SK-N-SH treated with all-trans-retinoic acid at 6 μM for 48 hours (cell line): ENCODE results near the gene MCF2.

ENCODE experiments used
- ATAC-seq: fragments of 200-7000 bp; cut with Tn5 transposase; 3 replicates; pipeline ENCODE4 v1.9.1; 2020; ENCODE audit warnings: mild to moderate bottlenecking, moderate library complexity
- ARNTL ChIP-seq: fragments of 450-650 bp; formaldehyde crosslinking; IDR thresholded peaks from 2 replicates; pipeline ENCODE4 v1.5.0; 2020; ENCODE audit warnings: low read depth, mild to moderate bottlenecking, moderate library complexity, borderline replicate concordance
- BACH2 ChIP-seq: fragments of 250-450 bp; sonication (Bioruptor Pico); IDR thresholded peaks from 2 replicates; pipeline ENCODE4 v1.9.0; 2021; ENCODE audit warnings: mild to moderate bottlenecking, borderline replicate concordance
- CSDC2 ChIP-seq: fragments of 250-450 bp; sonication (Bioruptor Pico); IDR thresholded peaks from 2 replicates; pipeline ENCODE4 v1.5.0; 2020; ENCODE audit warnings: mild to moderate bottlenecking, moderate library complexity
- ESRRG ChIP-seq: fragments of 250-450 bp; sonication (Bioruptor Pico); IDR thresholded peaks from 2 replicates; pipeline ENCODE4 v1.6.1; 2021; ENCODE audit warnings: mild to moderate bottlenecking
- GLIS3 ChIP-seq: fragments of 250-450 bp; sonication (Bioruptor Pico); IDR thresholded peaks from 2 replicates; pipeline ENCODE4 v1.5.0; 2020; ENCODE audit warnings: mild to moderate bottlenecking, moderate library complexity
- OSR1 ChIP-seq: fragments of 250-450 bp; sonication (Bioruptor Pico); IDR thresholded peaks from 2 replicates; pipeline ENCODE4 v1.8.0; 2022; ENCODE audit warnings: moderate library complexity, mild to moderate bottlenecking, inconsistent platforms
- PPARA ChIP-seq: fragments of 250-450 bp; sonication (Bioruptor Pico); IDR thresholded peaks from 2 replicates; pipeline ENCODE4 v1.5.0; 2020; ENCODE audit warnings: mild to moderate bottlenecking, borderline replicate concordance
- RARB ChIP-seq: fragments of 250-450 bp; sonication (Bioruptor Pico); IDR thresholded peaks from 2 replicates; pipeline ENCODE4 v1.8.0; 2021; ENCODE audit warnings: mild to moderate bottlenecking, moderate library complexity
- SNAI2 ChIP-seq: fragments of 250-450 bp; sonication (Bioruptor Pico); IDR thresholded peaks from 2 replicates; pipeline ENCODE4 v1.5.0; 2020; ENCODE audit warnings: mild to moderate bottlenecking, moderate library complexity
- TCF4 ChIP-seq: fragments of 250-450 bp; sonication (Bioruptor Pico); IDR thresholded peaks from 2 replicates; pipeline ENCODE4 v1.8.0; 2021; ENCODE audit warnings: mild to moderate bottlenecking, moderate library complexity, borderline replicate concordance
- TOX ChIP-seq: fragments of 250-450 bp; sonication (Bioruptor Pico); IDR thresholded peaks from 2 replicates; pipeline ENCODE4 v1.8.0; 2021; ENCODE audit warnings: mild to moderate bottlenecking, moderate library complexity, borderline replicate concordance
- ZFP3 ChIP-seq: fragments of 250-450 bp; sonication (Bioruptor Pico); IDR thresholded peaks from 2 replicates; pipeline ENCODE4 v1.5.0; 2020; ENCODE audit warnings: mild to moderate bottlenecking, moderate library complexity
- ZFP30 ChIP-seq: fragments of 450-650 bp; formaldehyde crosslinking; IDR thresholded peaks from 2 replicates; pipeline ENCODE4 v1.5.0; 2022; ENCODE audit warnings: mild to moderate bottlenecking, moderate library complexity
- ZNF565 ChIP-seq: fragments of 450-650 bp; formaldehyde crosslinking; conservative IDR thresholded peaks from 2 replicates; pipeline ENCODE4 v1.5.0; 2020; ENCODE audit warnings: low read depth, mild to moderate bottlenecking, moderate library complexity
- ZNF70 ChIP-seq: fragments of 450-650 bp; formaldehyde crosslinking; IDR thresholded peaks from 2 replicates; pipeline ENCODE4 v1.5.0; 2020; ENCODE audit warnings: mild to moderate bottlenecking, moderate library complexity
- TF ChIP-seq, protein P1 (sequence below): fragments of 250-450 bp; sonication (Bioruptor Pico); IDR thresholded peaks from 2 replicates; pipeline ENCODE4 v1.8.0; 2021; ENCODE audit warnings: low read depth, mild to moderate bottlenecking, moderate library complexity, borderline replicate concordance
- TF ChIP-seq, protein P2 (sequence below): fragments of 250-450 bp; sonication (Bioruptor Pico); IDR thresholded peaks from 2 replicates; pipeline ENCODE4 v1.5.1; 2021; ENCODE audit warnings: mild to moderate bottlenecking, moderate library complexity
- TF ChIP-seq, protein P3 (sequence below): fragments of 250-450 bp; sonication (Bioruptor Pico); IDR thresholded peaks from 2 replicates; pipeline ENCODE4 v1.8.0; 2020; ENCODE audit warnings: mild to moderate bottlenecking, moderate library complexity, borderline replicate concordance
- TF ChIP-seq, protein P4 (sequence below): fragments of 250-450 bp; sonication (Bioruptor Pico); IDR thresholded peaks from 2 replicates; pipeline ENCODE4 v1.5.1; 2020; ENCODE audit warnings: low read depth, mild to moderate bottlenecking, moderate library complexity

Gene MCF2

DNA sequence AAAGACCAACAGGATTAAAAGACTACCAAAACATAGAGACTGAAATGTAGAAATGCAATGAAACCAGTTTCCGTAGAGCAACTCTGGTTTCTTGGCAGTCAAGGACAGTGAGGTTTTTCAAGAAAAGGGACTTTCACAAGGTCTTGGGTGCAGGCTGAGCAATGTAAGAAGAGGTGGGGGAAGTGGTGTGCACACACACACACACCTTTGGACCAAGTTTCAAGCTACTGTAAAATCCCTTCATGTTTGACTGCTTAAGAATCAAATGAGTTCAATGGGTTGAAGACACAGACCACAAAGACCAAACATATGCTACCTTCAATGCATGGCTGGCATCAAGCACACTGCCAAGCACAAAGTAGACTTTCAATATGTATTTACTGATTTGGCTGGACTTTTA is 17.8 kb upstream of the MCF2 start:
- no peak for ATAC-seq

DNA sequence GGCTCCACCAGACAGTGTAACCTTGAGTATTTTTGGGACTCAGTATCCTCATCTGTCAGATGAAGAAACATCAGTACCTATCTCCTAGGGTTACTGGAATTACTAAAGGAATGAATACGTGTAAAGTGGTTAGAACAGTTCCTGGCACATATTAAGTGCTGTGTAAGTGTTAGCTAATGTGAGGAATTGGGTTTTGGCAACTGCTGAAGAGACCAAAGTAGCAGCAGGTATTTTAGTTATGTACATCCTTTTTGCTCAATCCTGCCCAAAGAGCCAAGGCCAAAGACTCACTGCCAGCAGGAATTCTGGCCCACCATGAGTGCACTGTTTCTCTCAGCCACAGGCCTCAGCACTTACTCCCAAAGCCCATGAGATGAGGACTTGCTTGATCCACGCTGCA is 16.7 kb upstream of the MCF2 start:
- no peak for ATAC-seq
- TF ChIP-seq GLIS3 (no peak), OSR1 (no peak), TCF4 (CRISPR knock-in tag) (no peak), BACH2 (CRISPR knock-in tag) (no peak), ZFP3 (no peak), ZFP30 (CRISPR knock-in tag) (no peak), ARNTL (CRISPR knock-in tag) (no peak), TOX (CRISPR knock-in tag) (no peak), SNAI2 (CRISPR knock-in tag) (no peak)
- TF ChIP-seq, protein P1, sequence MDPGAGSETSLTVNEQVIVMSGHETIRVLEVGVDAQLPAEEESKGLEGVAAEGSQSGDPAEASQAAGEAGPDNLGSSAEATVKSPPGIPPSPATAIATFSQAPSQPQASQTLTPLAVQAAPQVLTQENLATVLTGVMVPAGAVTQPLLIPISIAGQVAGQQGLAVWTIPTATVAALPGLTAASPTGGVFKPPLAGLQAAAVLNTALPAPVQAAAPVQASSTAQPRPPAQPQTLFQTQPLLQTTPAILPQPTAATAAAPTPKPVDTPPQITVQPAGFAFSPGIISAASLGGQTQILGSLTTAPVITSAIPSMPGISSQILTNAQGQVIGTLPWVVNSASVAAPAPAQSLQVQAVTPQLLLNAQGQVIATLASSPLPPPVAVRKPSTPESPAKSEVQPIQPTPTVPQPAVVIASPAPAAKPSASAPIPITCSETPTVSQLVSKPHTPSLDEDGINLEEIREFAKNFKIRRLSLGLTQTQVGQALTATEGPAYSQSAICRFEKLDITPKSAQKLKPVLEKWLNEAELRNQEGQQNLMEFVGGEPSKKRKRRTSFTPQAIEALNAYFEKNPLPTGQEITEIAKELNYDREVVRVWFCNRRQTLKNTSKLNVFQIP (CRISPR knock-in tag), result no peak
- TF ChIP-seq, protein P2, sequence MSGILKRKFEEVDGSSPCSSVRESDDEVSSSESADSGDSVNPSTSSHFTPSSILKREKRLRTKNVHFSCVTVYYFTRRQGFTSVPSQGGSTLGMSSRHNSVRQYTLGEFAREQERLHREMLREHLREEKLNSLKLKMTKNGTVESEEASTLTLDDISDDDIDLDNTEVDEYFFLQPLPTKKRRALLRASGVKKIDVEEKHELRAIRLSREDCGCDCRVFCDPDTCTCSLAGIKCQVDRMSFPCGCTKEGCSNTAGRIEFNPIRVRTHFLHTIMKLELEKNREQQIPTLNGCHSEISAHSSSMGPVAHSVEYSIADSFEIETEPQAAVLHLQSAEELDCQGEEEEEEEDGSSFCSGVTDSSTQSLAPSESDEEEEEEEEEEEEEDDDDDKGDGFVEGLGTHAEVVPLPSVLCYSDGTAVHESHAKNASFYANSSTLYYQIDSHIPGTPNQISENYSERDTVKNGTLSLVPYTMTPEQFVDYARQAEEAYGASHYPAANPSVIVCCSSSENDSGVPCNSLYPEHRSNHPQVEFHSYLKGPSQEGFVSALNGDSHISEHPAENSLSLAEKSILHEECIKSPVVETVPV (CRISPR knock-in tag), result no peak
- TF ChIP-seq, protein P3, sequence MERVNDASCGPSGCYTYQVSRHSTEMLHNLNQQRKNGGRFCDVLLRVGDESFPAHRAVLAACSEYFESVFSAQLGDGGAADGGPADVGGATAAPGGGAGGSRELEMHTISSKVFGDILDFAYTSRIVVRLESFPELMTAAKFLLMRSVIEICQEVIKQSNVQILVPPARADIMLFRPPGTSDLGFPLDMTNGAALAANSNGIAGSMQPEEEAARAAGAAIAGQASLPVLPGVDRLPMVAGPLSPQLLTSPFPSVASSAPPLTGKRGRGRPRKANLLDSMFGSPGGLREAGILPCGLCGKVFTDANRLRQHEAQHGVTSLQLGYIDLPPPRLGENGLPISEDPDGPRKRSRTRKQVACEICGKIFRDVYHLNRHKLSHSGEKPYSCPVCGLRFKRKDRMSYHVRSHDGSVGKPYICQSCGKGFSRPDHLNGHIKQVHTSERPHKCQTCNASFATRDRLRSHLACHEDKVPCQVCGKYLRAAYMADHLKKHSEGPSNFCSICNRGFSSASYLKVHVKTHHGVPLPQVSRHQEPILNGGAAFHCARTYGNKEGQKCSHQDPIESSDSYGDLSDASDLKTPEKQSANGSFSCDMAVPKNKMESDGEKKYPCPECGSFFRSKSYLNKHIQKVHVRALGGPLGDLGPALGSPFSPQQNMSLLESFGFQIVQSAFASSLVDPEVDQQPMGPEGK (CRISPR knock-in tag), result no peak

More for the DNA sequence above, 17.8 kb upstream of the MCF2 start:
- no peak for TF ChIP-seq ZFP3
- TF ChIP-seq, protein P1 (CRISPR knock-in tag), result no peak
- no peak for TF ChIP-seq ZNF70
- no peak for TF ChIP-seq OSR1
- no peak for TF ChIP-seq RARB
- TF ChIP-seq, protein P3 (CRISPR knock-in tag), result no peak
- no peak for TF ChIP-seq ESRRG (CRISPR knock-in tag)

DNA sequence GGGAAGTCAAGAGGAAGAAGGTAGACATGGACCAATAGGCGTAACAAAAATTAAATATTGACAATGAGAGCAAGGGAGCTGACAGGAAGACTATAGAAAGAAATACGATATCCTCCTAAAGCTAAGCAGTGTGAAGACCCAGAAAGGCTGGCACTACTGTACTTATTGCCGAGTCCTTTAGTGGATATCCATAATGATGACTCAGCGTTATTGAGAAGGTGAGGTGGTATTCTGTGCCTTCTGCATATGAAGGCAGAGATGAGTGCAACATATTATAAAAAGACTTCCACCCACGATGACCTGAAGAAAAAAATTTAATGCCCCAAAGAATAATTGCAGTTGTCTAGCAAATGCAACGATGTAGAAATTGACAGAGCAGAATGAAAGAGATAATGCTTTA is 13.0 kb upstream of the MCF2 start:
- no peak for ATAC-seq
- no peak for TF ChIP-seq TOX (CRISPR knock-in tag)
- TF ChIP-seq, protein P4, sequence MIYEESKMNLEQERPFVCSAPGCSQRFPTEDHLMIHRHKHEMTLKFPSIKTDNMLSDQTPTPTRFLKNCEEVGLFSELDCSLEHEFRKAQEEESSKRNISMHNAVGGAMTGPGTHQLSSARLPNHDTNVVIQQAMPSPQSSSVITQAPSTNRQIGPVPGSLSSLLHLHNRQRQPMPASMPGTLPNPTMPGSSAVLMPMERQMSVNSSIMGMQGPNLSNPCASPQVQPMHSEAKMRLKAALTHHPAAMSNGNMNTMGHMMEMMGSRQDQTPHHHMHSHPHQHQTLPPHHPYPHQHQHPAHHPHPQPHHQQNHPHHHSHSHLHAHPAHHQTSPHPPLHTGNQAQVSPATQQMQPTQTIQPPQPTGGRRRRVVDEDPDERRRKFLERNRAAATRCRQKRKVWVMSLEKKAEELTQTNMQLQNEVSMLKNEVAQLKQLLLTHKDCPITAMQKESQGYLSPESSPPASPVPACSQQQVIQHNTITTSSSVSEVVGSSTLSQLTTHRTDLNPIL (CRISPR knock-in tag), result no peak
- TF ChIP-seq, protein P3 (CRISPR knock-in tag), result no peak
- no peak for TF ChIP-seq ZNF565 (CRISPR knock-in tag)
- no peak for TF ChIP-seq PPARA
- TF ChIP-seq ZFP3, result no peak
- TF ChIP-seq BACH2 (CRISPR knock-in tag), result no peak
- TF ChIP-seq CSDC2 (CRISPR knock-in tag), result no peak
- TF ChIP-seq ESRRG (CRISPR knock-in tag), result no peak
- TF ChIP-seq SNAI2 (CRISPR knock-in tag), result no peak
- TF ChIP-seq ZNF70, result no peak
- TF ChIP-seq, all 23 proteins: peak for 0
